Fibroblast of peridontal ligament (primary cell): Measurements from ENCODE around the gene EPB41L2.
A peak's percentile ranks its signal among the peaks of the same experiment; 100 is the strongest.
"Not testable (repeated sequence)": the region's sequence is repeated elsewhere in the genome, so short reads cannot be mapped to it uniquely, and the experiment has no call there.

Experiments
- DNase-seq: peaks from one replicate; pipeline ENCODE4 v3.0.0-alpha.2; 2010; ENCODE audit errors: extremely low read depth

The EPB41L2 gene

GRCh38 chr6:131003488-131004386 is 59.3 kb downstream of the EPB41L2 start:
- DNase-seq = peak; percentile 37

GRCh38 chr6:131002661-131002980 is 60.4 kb downstream of the EPB41L2 start:
- no peak for DNase-seq

- DNase-seq = no peak
These were observed 60.9 kb downstream of the EPB41L2 start for GRCh38 chr6:131001945-131002660.

GRCh38 chr6:131001111-131001736 is 61.8 kb downstream of the EPB41L2 start:
- DNase-seq = no peak

GRCh38 chr6:131000544-131000943 is 62.5 kb downstream of the EPB41L2 start:
- DNase-seq = no peak

GRCh38 chr6:130997061-130997753 is 65.8 kb downstream of the EPB41L2 start:
- peak; percentile 65 for DNase-seq

- DNase-seq = no peak
These were observed 66.4 kb downstream of the EPB41L2 start for GRCh38 chr6:130996635-130997034.

- no peak for DNase-seq
These were observed 67.1 kb downstream of the EPB41L2 start for GRCh38 chr6:130995783-130996447.

GRCh38 chr6:130994319-130995097 is 68.5 kb downstream of the EPB41L2 start:
- DNase-seq = no peak

GRCh38 chr6:130993292-130993765 is 69.7 kb downstream of the EPB41L2 start:
- DNase-seq = no peak

GRCh38 chr6:130991422-130992137 is 71.5 kb downstream of the EPB41L2 start:
- no peak for DNase-seq

- not testable (repeated sequence) for DNase-seq
These were observed 75.5 kb downstream of the EPB41L2 start for GRCh38 chr6:130987539-130987938.

GRCh38 chr6:130985115-130985514 is 77.9 kb downstream of the EPB41L2 start:
- no peak for DNase-seq

GRCh38 chr6:130982941-130983456 is 80.0 kb downstream of the EPB41L2 start:
- DNase-seq = no peak

- peak; percentile 57 for DNase-seq
These were observed 80.9 kb downstream of the EPB41L2 start for GRCh38 chr6:130982135-130982534.

GRCh38 chr6:130981409-130981808 is 81.6 kb downstream of the EPB41L2 start:
- peak; percentile 76 for DNase-seq

- no peak for DNase-seq
These were observed 82.6 kb downstream of the EPB41L2 start for GRCh38 chr6:130980310-130981032.

GRCh38 chr6:130978660-130979396 is 84.2 kb downstream of the EPB41L2 start:
- DNase-seq = no peak
